SKM-1 (cell line): ENCODE results near the gene POLR2H.
"Not testable (repeated sequence)": the region's sequence is repeated elsewhere in the genome, so short reads cannot be mapped to it uniquely, and the experiment has no call there.

ENCODE experiments used
- DNase-seq: peaks from one replicate; lab custom pipeline; 2025; ENCODE audit not compliant: unreplicated experiment; lab: John Stamatoyannopoulos, UW

Gene POLR2H

DNA sequence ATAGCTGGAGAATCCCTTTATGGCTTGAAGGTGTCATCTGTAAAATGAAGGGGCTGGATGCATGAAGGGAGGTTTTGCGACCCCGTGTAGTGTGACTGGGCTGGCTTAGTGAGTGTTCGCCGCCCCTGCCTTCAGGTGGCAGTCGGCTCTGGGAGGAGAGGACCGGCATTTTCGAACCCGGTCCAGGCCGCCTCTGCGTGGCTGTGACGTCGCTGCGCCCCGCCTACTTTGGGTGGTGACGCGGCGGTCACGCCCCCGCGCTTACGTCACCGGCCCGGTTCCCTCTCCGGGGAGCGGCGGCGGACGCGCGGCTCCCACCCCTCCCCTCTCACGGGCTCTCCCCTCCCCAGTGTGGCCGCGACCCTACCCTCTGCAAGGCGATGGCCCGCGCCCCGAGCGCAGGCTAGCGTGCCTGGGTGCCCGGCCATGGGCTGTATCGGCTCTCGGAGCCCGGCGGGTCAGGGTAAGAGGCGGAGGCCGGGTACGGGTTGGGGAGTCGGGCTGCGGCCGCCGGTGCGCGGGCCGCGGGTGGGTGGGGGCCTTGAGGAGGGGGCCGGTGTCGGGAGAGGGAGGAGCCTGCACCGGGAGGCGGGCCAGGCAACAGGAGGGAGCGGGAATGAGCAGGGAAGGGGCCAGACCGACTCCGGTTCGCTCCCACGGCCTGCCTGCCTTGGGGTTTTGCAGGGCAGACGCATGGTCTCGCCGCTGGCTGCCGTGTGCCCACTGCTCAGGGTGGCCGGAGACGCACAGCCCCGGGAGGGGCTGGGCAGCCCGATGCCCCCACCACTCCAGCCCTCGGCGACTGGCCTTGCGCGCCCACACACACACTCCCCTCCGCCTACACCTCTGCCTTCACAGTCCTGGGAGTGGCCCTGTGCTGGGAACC is 25.6 kb upstream of the POLR2H start:
- DNase-seq: peak; percentile 53

DNA sequence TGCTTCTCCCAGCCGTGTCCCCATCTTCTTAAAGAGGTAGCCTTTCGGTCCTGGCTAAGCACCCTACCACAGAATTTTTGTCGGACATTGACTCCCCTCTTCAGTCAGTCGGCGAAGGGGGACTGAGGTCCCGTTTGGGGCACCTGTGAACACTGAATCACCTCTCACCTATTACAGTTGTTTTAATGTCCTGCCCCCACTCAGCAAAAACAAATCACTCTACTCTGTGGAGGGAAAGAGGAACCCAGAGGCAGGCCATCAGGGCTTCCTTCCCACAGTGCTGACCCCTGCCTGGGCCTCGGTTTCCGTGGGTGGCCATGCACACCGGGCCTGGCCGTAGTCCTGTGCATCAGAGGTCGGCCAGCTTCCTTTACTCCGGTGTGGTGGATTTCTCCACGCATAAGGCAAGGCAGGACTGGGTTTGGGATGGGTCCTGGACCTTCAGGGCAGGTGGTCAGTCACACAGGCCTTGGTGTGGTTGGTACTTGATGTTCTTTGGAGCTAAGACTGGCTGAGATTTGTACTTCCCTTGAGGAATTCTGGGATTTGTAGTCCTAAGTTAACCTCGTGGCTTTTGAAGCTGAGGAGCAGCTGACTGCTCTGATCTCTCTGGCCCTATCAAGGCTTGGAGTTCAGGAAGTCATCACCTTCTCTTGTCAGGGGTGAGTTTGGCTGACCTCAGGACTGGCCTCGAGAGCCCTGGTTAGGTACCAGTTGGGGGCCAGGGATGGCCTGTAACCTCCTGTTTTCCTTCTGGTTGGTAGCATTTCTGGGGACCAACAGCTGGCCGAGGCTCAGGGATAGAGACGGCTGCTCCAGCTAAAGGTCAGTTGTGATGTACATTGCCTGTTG is 24.7 kb upstream of the POLR2H start:
- no peak for DNase-seq

DNA sequence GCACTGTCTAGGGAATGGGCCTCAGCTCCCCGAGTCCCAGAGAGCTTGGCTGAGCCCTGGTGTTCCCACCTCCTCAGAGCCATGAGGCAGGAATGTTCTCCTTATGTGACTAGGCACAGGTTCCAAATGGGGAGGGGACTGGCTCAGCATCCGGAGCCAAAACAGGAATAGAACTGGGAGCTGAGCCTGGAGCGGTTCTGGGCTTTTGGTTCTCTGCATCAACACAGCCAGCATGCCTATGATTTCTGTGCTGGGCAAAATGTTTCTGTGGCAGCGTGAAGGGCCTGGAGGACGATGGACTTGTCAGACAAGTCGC is 24.2 kb upstream of the POLR2H start, which contains the start of gene FAM131A:
TSS of gene FAM131A (plus strand) at position 202 of the 316 bp plus-strand sequence. CDS start at position 233, 31 bp downstream.
- no peak for DNase-seq

DNA sequence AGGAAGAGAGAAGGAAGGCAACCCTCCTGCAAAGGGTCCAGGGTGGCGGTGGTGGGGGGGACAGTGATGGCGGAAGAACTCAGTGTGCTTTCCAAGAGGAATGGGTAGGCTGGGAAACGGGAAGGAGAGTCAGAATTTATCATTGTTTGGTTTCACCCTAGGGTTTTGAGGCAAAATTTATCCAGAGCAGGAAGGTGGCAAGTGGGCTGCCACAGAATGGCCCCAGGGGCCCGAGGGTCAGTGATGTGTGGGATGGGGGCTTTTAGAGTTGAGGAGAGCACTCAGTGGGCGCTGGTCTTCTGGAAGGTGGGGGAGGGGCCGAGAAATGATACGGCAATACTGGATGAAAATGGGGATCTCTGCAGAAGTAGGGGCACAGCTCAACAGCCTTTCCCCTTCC is 23.5 kb upstream of the POLR2H start:
- DNase-seq: no peak

DNA sequence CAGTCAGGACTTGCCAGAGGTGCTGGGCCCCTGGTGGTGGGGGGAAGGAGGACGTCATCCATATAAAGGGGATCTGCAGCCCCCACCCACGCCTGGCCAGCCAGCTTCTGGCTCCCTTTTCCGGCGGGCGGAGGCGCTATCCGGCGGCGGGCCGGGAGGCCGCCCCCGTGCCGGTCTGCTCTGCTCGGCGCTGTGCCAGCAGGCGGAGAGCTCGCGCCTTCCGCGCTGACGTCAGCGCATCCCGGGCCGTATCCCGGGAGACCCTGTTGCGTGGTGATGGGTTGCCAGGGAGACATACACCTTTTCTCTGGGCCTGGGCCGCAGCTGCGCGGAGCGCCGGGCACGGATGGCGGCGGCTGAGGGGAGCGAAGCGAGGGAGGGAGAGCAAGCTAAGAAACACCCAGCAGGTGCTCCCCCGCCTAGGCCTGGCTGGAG is 23.0 kb upstream of the POLR2H start:
- DNase-seq: no peak

DNA sequence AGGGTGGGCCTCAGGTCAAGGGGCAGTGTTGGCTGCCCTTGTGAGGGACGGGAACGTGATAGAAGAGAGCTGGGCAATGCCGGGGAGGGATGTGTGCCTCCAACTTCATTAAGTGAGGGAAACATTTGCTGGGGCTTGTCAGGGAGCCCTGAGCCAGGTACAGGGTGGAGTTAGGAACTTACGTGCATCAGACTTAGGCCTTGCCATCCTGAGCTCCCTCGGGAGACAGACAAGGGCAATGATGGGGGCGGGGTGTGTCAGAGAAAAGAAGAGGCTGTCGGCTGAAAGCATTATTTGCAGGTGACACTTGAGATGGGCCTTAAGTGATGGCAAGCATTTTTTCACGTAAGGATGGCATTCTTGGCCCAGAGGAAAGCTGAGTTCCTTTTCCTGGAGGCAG is 22.5 kb upstream of the POLR2H start:
- DNase-seq: no peak

DNA sequence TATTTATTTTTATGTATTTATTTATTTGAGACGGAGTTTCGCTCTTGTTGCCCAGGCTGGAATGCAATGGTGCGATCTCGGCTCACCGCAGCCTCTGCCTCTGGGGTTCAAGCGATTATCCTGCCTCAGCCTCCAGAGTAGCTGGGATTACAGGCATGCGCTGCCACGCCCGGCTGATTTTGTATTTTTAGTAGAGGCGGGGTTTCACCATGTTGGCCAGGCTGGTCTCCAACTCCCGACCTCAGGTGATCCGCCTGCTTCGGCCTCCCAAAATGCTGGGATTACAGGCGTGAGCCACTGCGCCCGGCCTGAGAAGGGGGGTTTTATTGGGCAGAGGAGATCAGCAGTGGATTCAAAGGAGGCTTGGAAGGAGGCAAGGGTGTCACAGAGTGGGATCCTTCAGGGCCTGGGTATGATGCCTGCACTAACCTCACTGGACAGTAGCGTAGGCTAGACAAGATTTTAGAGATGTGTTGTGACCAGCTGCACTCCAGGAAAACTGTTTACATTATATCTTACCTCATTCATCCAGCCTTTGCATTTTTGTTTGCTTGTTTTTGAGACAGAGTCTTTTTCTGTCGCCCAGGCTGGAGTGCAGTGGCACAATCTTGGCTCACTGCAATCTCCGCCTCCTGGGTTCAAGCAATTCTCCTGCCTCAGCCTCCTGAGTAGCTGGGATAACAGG is 21.9 kb upstream of the POLR2H start:
- not testable (repeated sequence) for DNase-seq

DNA sequence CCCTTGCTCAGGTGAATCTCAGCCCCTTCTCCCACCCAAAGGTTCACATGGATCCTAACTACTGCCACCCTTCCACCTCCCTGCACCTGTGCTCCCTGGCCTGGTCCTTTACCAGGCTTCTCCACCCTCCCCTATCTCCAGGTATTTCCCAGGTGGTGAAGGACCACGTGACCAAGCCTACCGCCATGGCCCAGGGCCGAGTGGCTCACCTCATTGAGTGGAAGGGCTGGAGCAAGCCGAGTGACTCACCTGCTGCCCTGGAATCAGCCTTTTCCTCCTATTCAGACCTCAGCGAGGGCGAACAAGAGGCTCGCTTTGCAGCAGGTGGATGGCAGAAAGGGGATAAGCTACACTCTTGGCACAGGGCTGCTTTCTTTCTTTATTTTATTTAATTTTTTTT is 19.6 kb upstream of the POLR2H start:
- DNase-seq: no peak

DNA sequence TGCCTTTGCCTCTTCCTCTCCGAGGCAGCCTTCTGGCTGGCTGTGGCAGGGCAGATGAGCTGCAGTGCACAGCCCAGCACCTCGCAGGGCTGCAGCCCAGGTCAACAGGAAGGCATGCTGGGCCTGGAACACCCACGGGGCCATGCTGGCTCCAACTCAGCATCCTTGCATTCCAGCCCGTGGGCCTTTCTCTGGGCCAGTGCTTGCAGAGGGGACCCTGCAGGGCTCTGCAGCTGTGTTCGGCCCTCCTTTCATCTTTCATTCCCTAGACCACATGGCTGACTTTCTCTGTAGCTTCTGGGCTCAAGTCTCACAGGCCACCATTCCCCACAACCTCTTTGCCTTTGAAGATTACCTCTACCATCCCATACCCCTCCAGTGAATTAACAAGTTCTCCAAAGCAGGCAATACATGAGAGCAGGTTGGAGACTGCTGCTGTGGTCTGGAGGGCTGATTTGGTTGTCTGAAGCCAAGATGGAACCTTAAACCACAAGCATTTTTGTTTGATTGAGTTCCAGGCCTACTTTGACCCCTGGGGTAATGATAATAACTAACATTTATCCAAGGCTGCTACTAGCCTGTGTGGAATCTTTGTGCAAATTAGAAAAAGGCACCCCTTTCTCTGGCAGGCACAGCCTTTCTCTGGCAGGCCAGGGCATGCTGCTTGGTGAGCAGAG is 18.2 kb upstream of the POLR2H start:
- no peak for DNase-seq

DNA sequence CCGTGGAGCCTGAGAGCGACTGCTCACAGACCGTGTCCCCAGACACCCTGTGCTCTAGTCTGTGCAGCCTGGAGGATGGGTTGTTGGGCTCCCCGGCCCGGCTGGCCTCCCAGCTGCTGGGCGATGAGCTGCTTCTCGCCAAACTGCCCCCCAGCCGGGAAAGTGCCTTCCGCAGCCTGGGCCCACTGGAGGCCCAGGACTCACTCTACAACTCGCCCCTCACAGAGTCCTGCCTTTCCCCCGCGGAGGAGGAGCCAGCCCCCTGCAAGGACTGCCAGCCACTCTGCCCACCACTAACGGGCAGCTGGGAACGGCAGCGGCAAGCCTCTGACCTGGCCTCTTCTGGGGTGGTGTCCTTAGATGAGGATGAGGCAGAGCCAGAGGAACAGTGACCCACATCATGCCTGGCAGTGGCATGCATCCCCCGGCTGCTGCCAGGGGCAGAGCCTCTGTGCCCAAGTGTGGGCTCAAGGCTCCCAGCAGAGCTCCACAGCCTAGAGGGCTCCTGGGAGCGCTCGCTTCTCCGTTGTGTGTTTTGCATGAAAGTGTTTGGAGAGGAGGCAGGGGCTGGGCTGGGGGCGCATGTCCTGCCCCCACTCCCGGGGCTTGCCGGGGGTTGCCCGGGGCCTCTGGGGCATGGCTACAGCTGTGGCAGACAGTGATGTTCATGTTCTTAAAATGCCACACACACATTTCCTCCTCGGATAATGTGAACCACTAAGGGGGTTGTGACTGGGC is 16.8 kb upstream of the POLR2H start:
- DNase-seq: no peak

DNA sequence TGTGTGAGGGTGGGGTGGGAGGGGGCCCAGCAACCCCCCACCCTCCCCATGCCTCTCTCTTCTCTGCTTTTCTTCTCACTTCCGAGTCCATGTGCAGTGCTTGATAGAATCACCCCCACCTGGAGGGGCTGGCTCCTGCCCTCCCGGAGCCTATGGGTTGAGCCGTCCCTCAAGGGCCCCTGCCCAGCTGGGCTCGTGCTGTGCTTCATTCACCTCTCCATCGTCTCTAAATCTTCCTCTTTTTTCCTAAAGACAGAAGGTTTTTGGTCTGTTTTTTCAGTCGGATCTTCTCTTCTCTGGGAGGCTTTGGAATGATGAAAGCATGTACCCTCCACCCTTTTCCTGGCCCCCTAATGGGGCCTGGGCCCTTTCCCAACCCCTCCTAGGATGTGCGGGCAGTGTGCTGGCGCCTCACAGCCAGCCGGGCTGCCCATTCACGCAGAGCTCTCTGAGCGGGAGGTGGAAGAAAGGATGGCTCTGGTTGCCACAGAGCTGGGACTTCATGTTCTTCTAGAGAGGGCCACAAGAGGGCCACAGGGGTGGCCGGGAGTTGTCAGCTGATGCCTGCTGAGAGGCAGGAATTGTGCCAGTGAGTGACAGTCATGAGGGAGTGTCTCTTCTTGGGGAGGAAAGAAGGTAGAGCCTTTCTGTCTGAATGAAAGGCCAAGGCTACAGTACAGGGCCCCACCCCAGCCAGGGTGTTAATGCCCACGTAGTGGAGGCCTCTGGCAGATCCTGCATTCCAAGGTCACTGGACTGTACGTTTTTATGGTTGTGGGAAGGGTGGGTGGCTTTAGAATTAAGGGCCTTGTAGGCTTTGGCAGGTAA is 16.0 kb upstream of the POLR2H start:
- DNase-seq: peak; percentile 34

DNA sequence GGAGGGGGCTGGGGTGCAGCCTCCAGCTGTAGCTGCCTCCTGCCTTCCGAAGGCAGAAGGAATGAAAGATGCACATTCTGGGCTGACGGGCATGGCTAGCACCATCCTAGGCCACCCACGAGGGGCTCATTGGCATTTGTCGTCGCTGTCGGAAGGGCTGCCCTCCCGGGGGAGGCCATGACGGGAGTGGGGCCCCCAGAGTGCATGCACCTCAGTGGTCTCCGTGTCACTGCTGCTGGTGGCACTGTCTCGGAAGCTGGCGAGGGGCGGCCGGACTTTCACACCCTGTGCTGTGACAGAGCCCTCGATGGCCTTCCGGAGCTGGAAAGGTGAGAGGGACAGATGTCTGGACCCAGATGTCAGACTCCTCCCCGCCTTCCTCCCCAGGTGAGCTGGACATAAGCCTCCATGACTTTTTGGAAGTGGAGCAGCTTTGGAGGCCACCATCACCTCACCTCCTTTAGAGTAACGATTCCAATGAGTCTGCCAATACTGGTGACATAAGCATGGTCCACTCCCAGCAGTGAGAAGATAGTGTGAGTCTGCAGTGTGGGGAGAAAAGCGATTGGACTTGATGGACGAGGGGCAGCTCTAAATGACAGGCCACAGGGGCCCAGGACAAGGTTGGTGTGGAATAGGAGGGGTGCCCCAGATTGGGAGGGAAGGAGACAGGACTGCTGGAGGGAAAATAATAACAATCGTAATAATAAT is 14.9 kb upstream of the POLR2H start:
- no peak for DNase-seq

DNA sequence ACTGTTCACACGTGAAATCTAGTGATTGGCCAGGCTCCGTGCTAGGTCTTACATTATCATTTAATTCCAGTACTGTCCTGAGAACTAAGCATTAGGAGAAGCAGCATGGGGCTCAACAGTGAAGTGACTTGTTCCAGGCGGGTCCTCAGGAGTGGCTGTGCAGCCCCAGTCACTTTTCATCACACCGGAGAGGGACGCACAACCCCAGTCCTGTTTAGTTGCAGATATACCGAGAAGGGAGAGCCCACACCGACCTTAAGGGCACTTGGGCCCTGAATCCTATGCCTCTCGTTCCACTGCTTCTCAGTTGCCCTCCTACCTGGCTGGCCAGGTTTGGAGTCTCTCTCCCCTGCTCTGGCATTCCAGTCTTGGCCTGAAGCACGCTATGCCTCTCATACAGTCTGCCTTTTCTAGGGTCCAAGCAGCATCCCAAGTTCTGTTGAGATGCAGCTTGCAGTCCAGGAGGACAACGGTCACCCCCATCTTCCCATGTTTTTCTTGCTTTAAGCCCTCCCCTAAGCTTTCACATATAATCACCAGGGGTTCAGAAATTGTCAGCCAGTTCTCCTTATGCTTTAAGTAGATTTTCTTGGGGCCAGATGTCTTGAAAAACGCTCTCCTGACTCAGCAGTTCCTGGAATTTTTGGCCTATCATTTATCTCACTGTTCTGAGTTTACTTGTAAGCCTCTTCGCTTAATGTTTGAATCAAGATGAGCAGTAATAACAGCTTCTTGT is 14.0 kb upstream of the POLR2H start:
- DNase-seq: no peak

DNA sequence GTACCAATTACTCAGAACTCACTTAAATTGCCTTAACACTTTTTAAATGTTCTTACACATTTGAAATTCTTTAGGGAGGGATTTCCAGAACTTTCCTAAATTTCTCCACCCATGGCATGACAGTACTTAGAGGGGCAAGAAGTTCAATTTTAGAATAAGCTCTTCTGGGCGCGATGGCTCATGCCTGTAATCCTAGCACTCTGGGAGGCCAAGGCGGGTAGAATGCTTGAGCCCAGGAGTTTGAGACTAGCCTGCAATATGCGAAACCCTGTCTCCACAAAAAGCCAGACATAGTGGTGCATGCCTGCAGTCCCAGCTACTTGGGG is 13.5 kb upstream of the POLR2H start:
- DNase-seq: no peak

DNA sequence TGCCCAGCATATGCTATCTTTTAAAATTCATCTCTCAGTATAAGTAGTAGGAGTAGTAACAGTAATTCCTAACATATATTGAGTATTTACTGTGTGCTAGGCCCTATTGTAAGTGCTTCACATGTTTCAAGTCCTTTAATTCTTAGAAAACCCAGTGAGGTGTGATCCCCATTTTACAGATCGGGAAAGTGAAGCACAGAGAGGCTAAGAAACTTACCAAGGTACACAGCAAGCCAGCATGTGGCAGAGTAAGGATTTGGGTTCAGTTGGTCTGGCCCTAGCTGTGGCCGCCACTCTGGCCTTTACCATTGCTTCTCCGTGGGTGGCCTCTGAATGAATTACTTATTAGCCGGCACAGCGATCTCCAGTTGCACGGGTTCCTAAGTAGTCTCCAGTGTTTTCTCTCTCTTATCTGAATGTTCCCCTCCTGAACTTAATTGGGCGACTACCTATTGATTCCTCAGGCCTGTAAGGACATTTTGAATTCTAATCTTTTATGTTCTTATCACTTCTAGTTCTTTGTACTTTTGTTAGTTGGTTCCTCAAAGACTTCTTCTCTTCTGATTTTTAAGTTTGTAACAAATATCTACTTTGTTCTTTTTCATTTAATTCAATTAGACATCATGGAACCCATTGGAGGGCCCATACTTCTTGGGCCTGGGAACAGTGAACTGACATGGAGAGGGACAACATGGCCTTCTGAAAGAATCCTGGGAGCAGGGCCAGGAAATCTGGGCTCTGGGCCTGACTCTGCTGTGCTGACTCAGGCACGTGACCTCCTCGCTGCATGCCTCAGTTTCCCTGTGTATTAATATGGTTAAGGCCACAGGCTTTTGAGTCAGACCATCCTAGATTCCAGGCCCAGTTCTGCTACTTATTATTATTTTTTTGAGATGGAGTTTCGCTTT is 11.7 kb upstream of the POLR2H start:
- no peak for DNase-seq

DNA sequence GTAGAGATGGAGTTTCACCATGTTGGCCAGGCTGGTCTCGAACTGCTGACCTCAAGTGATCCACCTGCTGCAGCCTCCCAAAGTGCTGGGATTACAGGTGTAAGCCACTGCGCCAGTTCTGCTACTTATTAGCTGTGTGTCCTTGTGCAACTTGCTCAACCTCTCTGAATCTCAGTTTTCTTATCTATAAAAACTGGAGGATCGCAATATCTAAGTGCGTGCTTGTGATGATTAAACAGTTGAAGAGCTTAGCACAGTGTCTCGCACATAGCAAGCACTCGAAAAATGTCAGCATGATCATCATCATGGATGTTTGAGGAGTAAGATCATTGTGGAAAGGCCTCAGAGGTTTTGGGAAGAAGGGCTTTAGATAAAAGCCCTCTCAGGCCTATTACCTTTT is 10.9 kb upstream of the POLR2H start:
- no peak for DNase-seq

DNA sequence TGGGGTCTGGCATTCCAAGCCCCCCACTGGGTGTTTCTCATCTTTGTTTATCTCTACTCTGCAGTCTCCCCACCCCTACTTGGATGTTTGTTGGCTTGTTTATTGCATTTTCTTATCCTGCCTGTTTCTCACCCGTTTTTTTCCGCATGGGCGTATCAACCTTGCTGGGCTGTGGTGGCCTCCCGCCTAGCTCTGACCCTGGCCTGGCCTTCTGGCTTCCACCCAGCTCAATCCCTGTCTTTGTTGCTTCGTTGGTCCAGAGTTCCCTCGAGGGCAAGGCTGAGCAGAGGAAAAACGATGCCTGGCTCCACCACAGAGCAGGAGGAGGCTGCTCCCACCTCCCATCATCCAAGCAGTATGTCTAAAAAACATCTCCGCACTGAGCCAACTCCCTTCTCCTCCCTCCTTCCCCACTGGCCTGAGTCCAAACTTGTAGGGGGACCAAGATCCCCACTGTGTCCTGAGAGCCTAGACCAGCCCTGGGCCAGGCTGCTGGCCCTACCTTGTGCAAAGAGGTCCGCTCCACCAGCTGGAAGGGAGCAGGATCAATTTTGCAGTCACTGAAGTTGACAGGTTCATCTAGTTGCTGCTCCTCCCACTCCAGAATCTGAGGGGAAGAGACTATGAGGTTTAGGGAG is 9.9 kb upstream of the POLR2H start:
- DNase-seq: no peak
